Osteocyte (in vitro differentiated cells): Measurements from ENCODE around the gene CLDN24. TPM values are rescaled to one million over a fixed set of nuclear protein-coding genes. Genes with fewer than 3 reads are reported as not detected.

Experiments
- DNase-seq: peaks from one replicate; pipeline ENCODE4 v3.0.0; 2021; ENCODE audit warnings: mixed read lengths; ENCODE audit not compliant: unreplicated experiment; ENCODE audit errors: extremely low spot score
- H3K27ac Mint-ChIP-seq: one replicate; pipeline ENCODE4 v1.8.0; 2021; ENCODE audit warnings: mild to moderate bottlenecking, mixed read lengths; ENCODE audit not compliant: unreplicated experiment
- H3K27me3 Mint-ChIP-seq: one replicate; pipeline ENCODE4 v1.8.0; 2021; ENCODE audit warnings: mixed read lengths; ENCODE audit not compliant: unreplicated experiment
- H3K36me3 Mint-ChIP-seq: one replicate; pipeline ENCODE4 v1.8.0; 2021; ENCODE audit warnings: mixed read lengths; ENCODE audit not compliant: unreplicated experiment
- H3K4me1 Mint-ChIP-seq: one replicate; pipeline ENCODE4 v1.8.0; 2021; ENCODE audit warnings: mixed read lengths; ENCODE audit not compliant: unreplicated experiment
- H3K4me3 Mint-ChIP-seq: one replicate; pipeline ENCODE4 v1.8.0; 2021; ENCODE audit warnings: mild to moderate bottlenecking, moderate library complexity, mixed read lengths; ENCODE audit not compliant: unreplicated experiment
- H3K9me3 Mint-ChIP-seq: one replicate; pipeline ENCODE4 v1.8.0; 2021; ENCODE audit warnings: mixed read lengths; ENCODE audit not compliant: unreplicated experiment
- total RNA-seq: library from RNA; stranded (reverse); gene quantifications from 2 replicates; pipeline ENCODE4 v1.2.1, GENCODE V29; 2021
- TF ChIP-seq, protein P1 (sequence below): fragments of 200-600 bp; sonication (generic); IDR thresholded peaks from 2 replicates; pipeline ENCODE4 v1.5.0; 2021; ENCODE audit warnings: antibody characterized with exemption, mild to moderate bottlenecking, moderate library complexity

CLDN24 gene
- total RNA-seq, 1 donor from 2014 or later: not detected

DNA sequence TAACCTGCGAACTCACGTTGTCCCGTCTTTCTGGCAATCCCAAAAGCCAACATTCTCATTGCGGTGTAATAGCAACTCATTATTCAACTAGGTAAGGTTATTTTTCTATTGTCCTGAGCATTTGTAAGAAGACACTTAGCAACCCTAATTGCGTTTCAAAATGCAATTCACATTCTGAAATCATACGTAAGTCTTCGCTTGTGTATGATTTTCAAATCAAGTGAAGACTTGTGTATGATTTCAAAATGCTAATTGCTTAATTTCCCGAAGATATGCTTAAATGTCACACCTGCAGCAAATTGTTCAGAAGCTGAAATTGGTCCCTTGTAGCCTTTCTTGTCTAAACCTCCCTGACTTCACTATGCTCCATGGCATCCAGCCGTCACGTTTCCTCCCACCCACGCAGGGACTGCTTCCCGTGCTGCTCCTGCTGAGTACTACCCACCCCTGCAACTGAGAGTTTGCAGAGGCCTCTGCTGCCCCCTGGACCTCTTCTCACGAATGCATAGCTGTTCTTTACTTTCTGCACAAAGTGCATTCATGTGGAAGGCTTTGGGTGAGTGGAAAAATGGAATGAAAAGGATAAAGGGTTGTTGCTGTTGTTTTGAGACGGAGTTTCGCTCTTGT lies 40.8 kb upstream of the CLDN24 start:
- H3K27ac Mint-ChIP-seq: no peak overlapping the region

DNA sequence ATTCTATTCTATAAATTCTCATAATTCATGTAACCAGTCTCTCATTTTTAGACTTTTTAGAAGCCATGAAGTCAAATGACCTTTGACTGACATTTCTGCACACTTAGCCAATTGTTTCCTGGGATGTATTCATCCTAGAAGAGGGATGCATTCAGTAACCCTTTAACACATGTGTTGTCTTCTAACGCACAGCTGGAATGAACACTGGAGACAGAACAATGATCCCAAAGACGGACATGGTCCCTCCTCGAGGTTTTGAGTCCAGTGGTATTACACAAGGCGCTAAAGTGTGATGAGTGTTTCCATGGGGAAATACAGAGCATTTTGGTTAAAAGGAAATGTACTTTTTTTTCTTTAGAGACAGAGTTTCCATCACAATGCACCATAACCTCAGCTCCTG lies 39.8 kb upstream of the CLDN24 start:
- Mint-ChIP-seq H3K4me3 (no peak overlapping the region), H3K4me1 (peaks cover 6% of the 10 kb centered on the region), H3K27ac (no peak overlapping the region), H3K36me3 (no peaks in the 10 kb centered on the region), H3K9me3 (no peaks in the 10 kb centered on the region), H3K27me3 (no peaks in the 10 kb centered on the region)
- DNase-seq: no peak
- TF ChIP-seq, protein P1, sequence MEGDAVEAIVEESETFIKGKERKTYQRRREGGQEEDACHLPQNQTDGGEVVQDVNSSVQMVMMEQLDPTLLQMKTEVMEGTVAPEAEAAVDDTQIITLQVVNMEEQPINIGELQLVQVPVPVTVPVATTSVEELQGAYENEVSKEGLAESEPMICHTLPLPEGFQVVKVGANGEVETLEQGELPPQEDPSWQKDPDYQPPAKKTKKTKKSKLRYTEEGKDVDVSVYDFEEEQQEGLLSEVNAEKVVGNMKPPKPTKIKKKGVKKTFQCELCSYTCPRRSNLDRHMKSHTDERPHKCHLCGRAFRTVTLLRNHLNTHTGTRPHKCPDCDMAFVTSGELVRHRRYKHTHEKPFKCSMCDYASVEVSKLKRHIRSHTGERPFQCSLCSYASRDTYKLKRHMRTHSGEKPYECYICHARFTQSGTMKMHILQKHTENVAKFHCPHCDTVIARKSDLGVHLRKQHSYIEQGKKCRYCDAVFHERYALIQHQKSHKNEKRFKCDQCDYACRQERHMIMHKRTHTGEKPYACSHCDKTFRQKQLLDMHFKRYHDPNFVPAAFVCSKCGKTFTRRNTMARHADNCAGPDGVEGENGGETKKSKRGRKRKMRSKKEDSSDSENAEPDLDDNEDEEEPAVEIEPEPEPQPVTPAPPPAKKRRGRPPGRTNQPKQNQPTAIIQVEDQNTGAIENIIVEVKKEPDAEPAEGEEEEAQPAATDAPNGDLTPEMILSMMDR: no peak

More for the DNA sequence above, 40.8 kb upstream of the CLDN24 start:
- H3K27me3 Mint-ChIP-seq: no peaks in the 10 kb centered on the region
- H3K4me3 Mint-ChIP-seq: no peak overlapping the region
- no peak for DNase-seq
- TF ChIP-seq, protein P1: peak; percentile 7
- H3K9me3 Mint-ChIP-seq: no peaks in the 10 kb centered on the region
- H3K36me3 Mint-ChIP-seq: no peaks in the 10 kb centered on the region
- peaks cover 6% of the 10 kb centered on the region for H3K4me1 Mint-ChIP-seq

DNA sequence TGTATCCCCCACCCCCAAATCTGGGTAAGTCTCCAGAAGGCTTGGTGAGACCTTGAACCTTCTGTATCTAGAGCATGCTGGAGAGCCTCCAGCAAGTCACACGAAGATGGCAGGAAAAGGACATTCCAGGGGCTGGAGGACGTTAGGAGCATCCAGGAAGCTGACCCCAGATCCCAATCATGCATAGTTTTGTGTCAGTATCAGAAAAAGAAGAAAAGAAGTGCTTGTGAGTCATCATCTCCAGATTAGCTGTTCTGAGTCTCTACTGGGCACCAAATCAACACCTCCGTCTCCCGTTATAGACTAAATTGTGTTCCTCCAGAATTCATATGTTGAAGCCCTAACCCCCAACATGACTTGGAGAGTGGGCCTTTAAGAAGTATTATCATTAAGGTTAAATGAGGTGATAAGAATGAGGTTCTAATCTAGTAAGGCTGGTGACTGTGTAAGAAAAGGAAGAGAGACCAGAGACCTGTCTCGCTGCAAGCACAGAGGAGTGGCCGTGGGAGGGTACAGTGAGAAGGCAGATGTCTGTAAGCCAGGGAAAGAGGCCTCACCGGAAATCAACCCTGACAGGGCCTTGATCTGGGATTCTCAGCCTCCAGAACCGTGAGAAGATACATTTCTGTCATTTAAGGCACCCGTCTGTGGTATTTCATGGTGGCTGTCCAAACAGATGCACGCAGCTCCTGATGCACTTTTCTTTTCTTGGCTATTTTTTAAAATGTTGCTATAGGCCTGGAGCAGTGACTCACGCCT lies 38.1 kb upstream of the CLDN24 start:
- no peaks in the 10 kb centered on the region for H3K9me3 Mint-ChIP-seq
- no peak overlapping the region for H3K27ac Mint-ChIP-seq
- H3K4me3 Mint-ChIP-seq: no peak overlapping the region
- DNase-seq: no peak
- no peaks in the 10 kb centered on the region for H3K36me3 Mint-ChIP-seq
- TF ChIP-seq, protein P1: no peak
- peaks cover 6% of the 10 kb centered on the region for H3K4me1 Mint-ChIP-seq
- H3K27me3 Mint-ChIP-seq: no peaks in the 10 kb centered on the region

DNA sequence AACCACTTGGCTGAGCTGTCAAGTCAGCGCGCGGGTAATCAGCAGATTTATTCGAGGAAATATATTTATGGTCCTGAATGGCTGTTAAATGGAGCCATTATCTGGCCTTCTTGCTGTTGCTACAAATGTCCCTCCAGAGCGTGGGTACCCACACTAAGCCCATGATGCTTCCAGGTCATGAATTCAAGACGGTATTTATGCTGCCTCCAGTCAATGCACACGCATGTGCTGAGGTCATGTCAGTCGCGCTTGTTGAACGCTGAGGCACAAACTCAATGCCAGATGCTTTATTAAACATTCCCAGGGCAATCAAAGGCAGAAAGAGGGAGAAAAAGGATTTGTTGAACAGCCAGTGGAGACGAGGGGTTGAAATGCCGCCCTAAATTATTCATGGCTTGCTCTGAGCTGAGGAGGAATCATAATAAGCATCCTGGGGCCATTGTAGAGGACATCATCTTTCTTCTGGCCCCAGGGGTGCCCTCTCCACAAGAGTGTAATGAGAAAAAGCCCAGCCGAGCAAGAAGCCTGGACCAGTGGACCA lies 36.1 kb upstream of the CLDN24 start:
- Mint-ChIP-seq H3K4me1 (peaks cover 2% of the 10 kb centered on the region), H3K9me3 (no peaks in the 10 kb centered on the region), H3K27ac (no peak overlapping the region), H3K27me3 (no peaks in the 10 kb centered on the region), H3K36me3 (no peaks in the 10 kb centered on the region), H3K4me3 (no peak overlapping the region)
- no peak for DNase-seq
- TF ChIP-seq, protein P1: no peak
